Measurements from ENCODE around the gene OOSP4B.
"Not testable (repeated sequence)": the region's sequence is repeated elsewhere in the genome, so short reads cannot be mapped to it uniquely, and the experiment has no call there.

GRCh38 chr11:60020376-60020775, 3.4 kb downstream of the OOSP4B start:
- not testable (repeated sequence) for TF ChIP-seq CTCF (IDR thresholded peaks at IDR 0.05 in 4 of 5, conservative IDR thresholded peaks at IDR 0.05 in 1 of 5); POLR2A (IDR thresholded peaks at IDR 0.05)
